ENCODE measurements around the gene EDARADD. TPM values are rescaled to one million over a fixed set of nuclear protein-coding genes. Genes with fewer than 3 reads are reported as not detected.

EDARADD gene
- total and polyA plus RNA-seq, 2 of the 13 experiments (the other 11 are each of a cell fraction or from before 2014, with no cell fraction given) = 0.03 TPM; not detected in 1

- TF ChIP-seq ZNF740 (CRISPR knock-in tag; IDR thresholded peaks at IDR 0.05) (no peak), HOXA7 (CRISPR knock-in tag; IDR thresholded peaks at IDR 0.05) (no peak), MYC (CRISPR knock-in tag; IDR thresholded peaks at IDR 0.05; ENCODE audit: borderline replicate concordance) (no peak), ZNF558 (CRISPR knock-in tag; IDR thresholded peaks at IDR 0.05; ENCODE audit: borderline replicate concordance) (no peak), SOX13 (IDR thresholded peaks at IDR 0.05) (no peak), SOX13 (CRISPR knock-in tag; conservative IDR thresholded peaks at IDR 0.05 in 1 of 2, IDR thresholded peaks at IDR 0.05 in 1 of 2) (no peak)
Observed at GRCh38 chr1:236524895-236525184, 130.8 kb downstream of the EDARADD start (continued).

- FAIRE-seq = no peak
- H4K20me1 ChIP-seq (ENCODE audit: insufficient read depth, low read length) = no peaks in the 10 kb centered on the region
- H3K9ac ChIP-seq (ENCODE audit: insufficient read depth, low read depth, low read length) = no peak overlapping the region
- peaks cover 4 to 27% of the 10 kb centered on the region in 2 experiments; a peak in 4 of 5 replicates for H3K36me3 ChIP-seq (replicated peaks in 1 of 2; ENCODE audit: control insufficient read depth in 1 of 2, insufficient read depth in 2 of 2, low read length in 2 of 2)
- peaks cover 69% of the 10 kb centered on the region for H3K4me1 ChIP-seq (ENCODE audit: insufficient read depth, low read length)
- H3K27ac ChIP-seq (ENCODE audit: extremely low read length, insufficient read depth, low read length) = no peak overlapping the region
- no peaks in the 10 kb centered on the region; a peak in 1 of 5 replicates for H3K27me3 ChIP-seq (ENCODE audit: control insufficient read depth in 1 of 2, insufficient read depth in 2 of 2, low read length in 2 of 2)
- WGBS (ENCODE audit: low lambda C conversion rate) = 93% methylated on average over 3 of the region's 3 CpGs
- H3K9me3 ChIP-seq (ENCODE audit: low read length) = no peaks in the 10 kb centered on the region
- H3K4me3 ChIP-seq (replicated peaks in 1 of 3; ENCODE audit: insufficient read depth in 1 of 3, low read depth in 2 of 3, low read length in 3 of 3) = no peak overlapping the region; a peak in 1 of 6 replicates
- ATAC-seq = no peak
- H3K4me2 ChIP-seq (ENCODE audit: low read depth, low read length) = peak overlapping the region; percentile 29; the same call in 1 of the 2 replicates
- POLR2A ChIA-PET = no interaction called here
- CTCF ChIA-PET (ENCODE audit: low intra/inter-chr PET ratio, low total read pairs) = no interaction called here
- in situ Hi-C loops (cut with HindIII; ENCODE audit: extremely low pct_ligation_motif_present, low pct_unique_long_range_greater_than_20kb) = no loop called here
- peak; percentile 54; the same call in 1 of the 2 replicates for TF ChIP-seq ZKSCAN1 (IDR thresholded peaks at IDR 0.05; ENCODE audit: low read length)
- TF ChIP-seq ZZZ3 (CRISPR knock-in tag; IDR thresholded peaks at IDR 0.05; ENCODE audit: borderline replicate concordance) = no peak
- no peak for TF ChIP-seq ZNF513 (CRISPR knock-in tag; conservative IDR thresholded peaks at IDR 0.05)
- TF ChIP-seq NFE2L2 (IDR thresholded peaks at IDR 0.05; ENCODE audit: low read length) = no peak
- TF ChIP-seq ZEB1 (IDR thresholded peaks at IDR 0.05; ENCODE audit: insufficient replicate concordance, low read depth) = no peak
- intact Hi-C loops (cut with micrococcal nuclease; ENCODE audit: unreplicated experiment) = no loop called here
- no peak overlapping the region for H2AFZ ChIP-seq (ENCODE audit: low read length)
- no peak for DNase-seq (ENCODE audit: low spot score)
- BruUV-seq (replicated peaks) = no TSS peak
- H3K79me2 ChIP-seq (ENCODE audit: insufficient read depth, low read length) = peaks cover 46% of the 10 kb centered on the region
Observed at GRCh38 chr1:236526079-236526478, 132.0 kb downstream of the EDARADD start.

All from HepG2 (cell line).